Measurements from ENCODE around the gene AGFG2.

AGFG2 gene

GRCh38 chr7:100538654-100539435 lies at the start of gene AGFG2:
AGFG2 (plus strand) TSS chr7:100539203; CDS start chr7:100539347, 144 bp downstream.
- peak within 1 kb of the TSS; percentile 95 for H3K4me2 ChIP-seq (ENCODE audit: low read length)
- peak within 1 kb of the TSS; percentile 79 for H3K4me3 ChIP-seq (ENCODE audit: low read length)
- TF ChIP-seq, protein P1, sequence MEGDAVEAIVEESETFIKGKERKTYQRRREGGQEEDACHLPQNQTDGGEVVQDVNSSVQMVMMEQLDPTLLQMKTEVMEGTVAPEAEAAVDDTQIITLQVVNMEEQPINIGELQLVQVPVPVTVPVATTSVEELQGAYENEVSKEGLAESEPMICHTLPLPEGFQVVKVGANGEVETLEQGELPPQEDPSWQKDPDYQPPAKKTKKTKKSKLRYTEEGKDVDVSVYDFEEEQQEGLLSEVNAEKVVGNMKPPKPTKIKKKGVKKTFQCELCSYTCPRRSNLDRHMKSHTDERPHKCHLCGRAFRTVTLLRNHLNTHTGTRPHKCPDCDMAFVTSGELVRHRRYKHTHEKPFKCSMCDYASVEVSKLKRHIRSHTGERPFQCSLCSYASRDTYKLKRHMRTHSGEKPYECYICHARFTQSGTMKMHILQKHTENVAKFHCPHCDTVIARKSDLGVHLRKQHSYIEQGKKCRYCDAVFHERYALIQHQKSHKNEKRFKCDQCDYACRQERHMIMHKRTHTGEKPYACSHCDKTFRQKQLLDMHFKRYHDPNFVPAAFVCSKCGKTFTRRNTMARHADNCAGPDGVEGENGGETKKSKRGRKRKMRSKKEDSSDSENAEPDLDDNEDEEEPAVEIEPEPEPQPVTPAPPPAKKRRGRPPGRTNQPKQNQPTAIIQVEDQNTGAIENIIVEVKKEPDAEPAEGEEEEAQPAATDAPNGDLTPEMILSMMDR (IDR thresholded peaks at IDR 0.05; ENCODE audit: low read depth, low read length), result no peak
- TF ChIP-seq EZH2phosphoT487 (IDR thresholded peaks at IDR 0.05; ENCODE audit: low read depth), result no peak
- H3K27me3 ChIP-seq (ENCODE audit: low read depth, low read length), result no peaks in the 10 kb centered on the region
- H3K4me1 ChIP-seq (ENCODE audit: low read length), result peaks cover 38% of the 10 kb centered on the region
- H3K9me3 ChIP-seq (ENCODE audit: insufficient read depth, low read length), result no peaks in the 10 kb centered on the region
- peak within 1 kb of the TSS; percentile 44 for H3K27ac ChIP-seq (ENCODE audit: low read length)
- peak within 1 kb of the TSS; percentile 68; the same call in 1 of the 2 replicates for H2AFZ ChIP-seq (ENCODE audit: low read depth, low read length)
- peaks cover 6% of the 10 kb centered on the region for H3K36me3 ChIP-seq (replicated peaks; ENCODE audit: low read depth, low read length)
- H4K20me1 ChIP-seq (ENCODE audit: insufficient read depth, low read length), result no peaks in the 10 kb centered on the region
- H3K9ac ChIP-seq (ENCODE audit: low read length), result peak within 1 kb of the TSS; percentile 60
- H3K79me2 ChIP-seq (ENCODE audit: low read length), result peaks cover 33% of the 10 kb centered on the region

DNA sequence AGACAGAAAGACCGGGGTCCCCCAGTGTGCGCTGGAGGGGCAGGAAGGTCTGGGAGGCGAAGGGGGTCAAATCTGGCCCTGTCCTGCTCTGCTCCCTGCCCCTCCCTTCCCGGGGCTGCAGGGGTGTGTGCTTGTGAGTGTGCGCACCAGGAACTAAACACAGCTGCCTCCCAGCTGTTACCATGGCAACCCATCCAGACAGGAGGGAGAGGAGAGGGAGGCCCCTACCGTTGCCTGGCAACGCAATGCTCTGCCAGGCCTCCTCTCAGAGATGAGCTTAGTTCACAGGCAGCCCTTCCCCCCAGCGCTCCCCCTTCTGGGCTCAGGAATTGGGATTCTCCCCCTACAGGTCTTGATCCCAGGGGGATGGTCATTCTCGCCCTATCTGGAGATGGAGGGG lies 49.2 kb upstream of the AGFG2 start:
- H3K4me1 ChIP-seq (ENCODE audit: low read length), result peaks cover 26% of the 10 kb centered on the region
- H3K4me2 ChIP-seq (ENCODE audit: low read length), result peak overlapping the region; percentile 49
- H2AFZ ChIP-seq (ENCODE audit: low read depth, low read length), result no peak overlapping the region
- no peaks in the 10 kb centered on the region for H3K9me3 ChIP-seq (ENCODE audit: insufficient read depth, low read length)
- no peaks in the 10 kb centered on the region for H3K79me2 ChIP-seq (ENCODE audit: low read length)
- no peak overlapping the region for H3K4me3 ChIP-seq (ENCODE audit: low read length)
- H3K9ac ChIP-seq (ENCODE audit: low read length), result no peak overlapping the region
- TF ChIP-seq, protein P1 (IDR thresholded peaks at IDR 0.05; ENCODE audit: low read depth, low read length), result no peak
- no peak for TF ChIP-seq EZH2phosphoT487 (IDR thresholded peaks at IDR 0.05; ENCODE audit: low read depth)
- H3K27ac ChIP-seq (ENCODE audit: low read length), result no peak overlapping the region
- peaks cover 6% of the 10 kb centered on the region; the same call in 1 of the 2 replicates for H3K27me3 ChIP-seq (ENCODE audit: low read depth, low read length)
- no peaks in the 10 kb centered on the region for H4K20me1 ChIP-seq (ENCODE audit: insufficient read depth, low read length)
- H3K36me3 ChIP-seq (replicated peaks; ENCODE audit: low read depth, low read length), result no peaks in the 10 kb centered on the region

DNA sequence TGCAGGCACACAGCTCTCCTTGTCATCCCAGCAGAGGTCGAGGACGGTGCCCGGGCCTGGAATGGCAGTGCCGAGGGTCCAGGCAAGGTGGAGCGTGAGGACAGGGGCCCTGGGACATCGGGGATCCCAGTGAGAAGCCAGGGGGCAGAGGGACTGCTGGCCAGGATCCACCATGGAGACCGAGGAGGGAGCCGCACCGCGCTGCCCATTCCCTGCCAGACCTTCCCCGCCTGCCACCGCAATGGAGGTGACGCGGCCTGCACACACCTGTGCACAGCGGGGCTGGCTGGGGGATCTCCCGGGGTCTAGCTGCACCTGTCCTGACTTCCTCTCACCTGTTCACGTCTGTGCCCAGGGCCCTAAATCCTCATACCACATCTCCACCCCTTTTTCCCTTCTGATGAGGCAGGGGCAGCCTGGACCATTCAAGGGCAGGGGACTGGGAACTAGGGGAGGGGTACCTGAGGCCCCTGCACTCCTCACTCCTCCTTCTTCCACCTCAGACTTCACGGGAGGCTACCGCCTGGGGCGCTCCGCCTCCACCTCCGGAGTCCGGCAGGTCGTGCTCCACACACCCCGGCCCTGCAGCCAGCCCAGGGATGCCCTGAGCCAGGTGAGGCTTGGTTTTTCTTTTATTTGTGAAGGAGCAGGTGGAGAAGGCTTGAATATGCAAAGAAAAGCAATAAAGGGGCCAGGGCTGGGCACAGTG lies 48.4 kb upstream of the AGFG2 start:
- peaks cover 7% of the 10 kb centered on the region; the same call in 1 of the 2 replicates for H3K27me3 ChIP-seq (ENCODE audit: low read depth, low read length)
- no peak overlapping the region for H3K9ac ChIP-seq (ENCODE audit: low read length)
- no peak overlapping the region; the same call in 1 of the 2 replicates for H2AFZ ChIP-seq (ENCODE audit: low read depth, low read length)
- no peaks in the 10 kb centered on the region for H4K20me1 ChIP-seq (ENCODE audit: insufficient read depth, low read length)
- H3K27ac ChIP-seq (ENCODE audit: low read length), result no peak overlapping the region
- TF ChIP-seq EZH2phosphoT487 (IDR thresholded peaks at IDR 0.05; ENCODE audit: low read depth), result no peak
- TF ChIP-seq, protein P1 (IDR thresholded peaks at IDR 0.05; ENCODE audit: low read depth, low read length), result no peak
- H3K4me1 ChIP-seq (ENCODE audit: low read length), result peaks cover 26% of the 10 kb centered on the region
- no peaks in the 10 kb centered on the region for H3K9me3 ChIP-seq (ENCODE audit: insufficient read depth, low read length)
- no peaks in the 10 kb centered on the region for H3K79me2 ChIP-seq (ENCODE audit: low read length)
- H3K4me3 ChIP-seq (ENCODE audit: low read length), result no peak overlapping the region
- H3K36me3 ChIP-seq (replicated peaks; ENCODE audit: low read depth, low read length), result no peaks in the 10 kb centered on the region
- H3K4me2 ChIP-seq (ENCODE audit: low read length), result peak overlapping the region; percentile 49

DNA sequence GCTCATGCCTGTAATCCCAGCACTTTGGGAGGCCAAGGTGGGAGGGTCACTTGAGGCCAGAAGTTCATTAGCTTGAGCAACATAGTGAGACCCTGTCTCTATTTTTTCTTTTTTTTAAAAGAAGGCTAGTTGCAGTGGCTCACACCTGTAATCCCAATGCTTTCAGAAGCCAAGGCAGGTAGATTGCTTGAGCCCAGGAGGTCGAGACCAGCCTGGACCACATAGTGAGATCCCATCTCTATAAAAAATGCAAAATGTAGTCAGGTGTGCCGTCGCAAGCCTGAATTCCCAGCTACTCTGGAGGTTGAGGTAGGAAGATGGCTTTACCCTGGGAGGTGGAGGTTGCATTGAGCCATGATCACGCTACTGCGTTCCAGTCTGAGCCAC lies 47.8 kb upstream of the AGFG2 start:
- Histone ChIP-seq H3K9ac (ENCODE audit: low read length) (no peak overlapping the region), H3K9me3 (ENCODE audit: insufficient read depth, low read length) (no peaks in the 10 kb centered on the region), H3K4me3 (ENCODE audit: low read length) (no peak overlapping the region), H2AFZ (ENCODE audit: low read depth, low read length) (no peak overlapping the region), H3K4me1 (ENCODE audit: low read length) (peaks cover 26% of the 10 kb centered on the region), H3K36me3 (replicated peaks; ENCODE audit: low read depth, low read length) (no peaks in the 10 kb centered on the region), H3K27me3 (ENCODE audit: low read depth, low read length) (peaks cover 10% of the 10 kb centered on the region; the same call in 1 of the 2 replicates), H3K4me2 (ENCODE audit: low read length) (no peak overlapping the region), H3K27ac (ENCODE audit: low read length) (no peak overlapping the region), H4K20me1 (ENCODE audit: insufficient read depth, low read length) (no peaks in the 10 kb centered on the region), H3K79me2 (ENCODE audit: low read length) (no peaks in the 10 kb centered on the region)
- no peak for TF ChIP-seq EZH2phosphoT487 (IDR thresholded peaks at IDR 0.05; ENCODE audit: low read depth)
- TF ChIP-seq, protein P1 (IDR thresholded peaks at IDR 0.05; ENCODE audit: low read depth, low read length), result no peak
